ENCODE data around the gene FPGS. TPM values are rescaled to one million over a fixed set of nuclear protein-coding genes. Genes with fewer than 3 reads are reported as not detected.
A peak's percentile ranks its signal among the peaks of the same experiment; 100 is the strongest.

Gene FPGS
- total and polyA plus RNA-seq, 5 experiments from 2014 or later = 51.7 to 158 (median 54.8) TPM

DNA sequence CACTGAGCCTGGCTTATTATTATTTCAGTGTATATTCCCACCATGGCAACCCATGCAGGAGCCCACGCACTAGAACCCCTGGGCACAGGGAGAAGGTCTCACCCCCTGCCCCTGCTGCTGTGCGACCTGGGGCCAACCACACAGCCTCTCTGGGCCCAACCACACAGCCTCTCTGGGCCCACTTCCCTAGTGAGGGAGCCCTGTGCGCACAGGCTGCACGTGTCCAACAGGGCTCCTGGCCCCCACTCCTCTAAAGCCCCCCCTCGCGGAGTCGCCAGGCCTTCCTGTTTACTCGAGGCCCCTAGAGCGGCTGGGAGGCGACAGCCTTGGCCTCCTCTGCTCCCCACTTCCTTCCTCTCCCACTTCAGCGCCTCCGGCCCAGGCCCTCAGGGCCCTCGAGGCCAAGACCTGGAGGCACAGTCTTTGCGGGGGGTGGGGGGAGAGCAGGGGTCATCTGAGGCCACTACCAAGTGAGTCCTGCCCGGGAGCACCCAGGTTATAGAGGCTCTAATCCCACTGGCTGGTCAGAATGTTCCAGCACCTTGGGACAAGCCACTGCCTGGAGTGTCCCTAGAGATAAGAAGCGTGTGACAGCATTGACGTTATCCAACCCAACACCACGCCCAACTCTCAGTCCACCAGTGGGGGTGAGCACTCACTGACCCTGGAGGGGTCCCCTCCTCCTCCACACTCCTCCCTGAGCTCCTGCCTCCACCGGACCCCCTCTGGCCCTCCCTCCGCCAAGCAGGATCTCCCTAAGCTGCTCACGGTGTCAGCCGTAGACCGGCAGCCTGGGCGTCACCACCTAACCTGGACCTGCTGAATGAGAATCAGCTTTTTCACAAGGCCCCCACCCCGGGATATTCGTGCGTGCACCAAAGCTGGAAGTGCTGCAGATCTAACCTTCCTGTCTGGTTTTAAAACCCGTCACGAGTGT, 59.7 kb downstream of the FPGS start:
- H3K9me3 Mint-ChIP-seq = no peaks in the 10 kb centered on the region
- H3K27me3 Mint-ChIP-seq = no peaks in the 10 kb centered on the region
- H3K36me3 Mint-ChIP-seq = no peaks in the 10 kb centered on the region
- POLR2A ChIA-PET = interaction anchor here (0.6 to 3.2 kb wide), 18 partner anchors 9 to 862 kb away, joined by 3 to 22 read pairs (median 4); partner anchors contain the start of genes CDK9, ENG, SLC25A25 and ST6GALNAC4
- H3K27ac Mint-ChIP-seq = peak overlapping the region; percentile 94 to 97 (median 96)
- ATAC-seq (peak; percentile 58 to 62), DNase-seq (peak in 8 of 10 donors; percentile 37 to 80 (median 52))
- H3K4me1 Mint-ChIP-seq = peaks cover 27 to 64% (median 50%) of the 10 kb centered on the region in 4 donors
- H3K4me3 Mint-ChIP-seq = peak overlapping the region; percentile 48 to 80 (median 69)

DNA sequence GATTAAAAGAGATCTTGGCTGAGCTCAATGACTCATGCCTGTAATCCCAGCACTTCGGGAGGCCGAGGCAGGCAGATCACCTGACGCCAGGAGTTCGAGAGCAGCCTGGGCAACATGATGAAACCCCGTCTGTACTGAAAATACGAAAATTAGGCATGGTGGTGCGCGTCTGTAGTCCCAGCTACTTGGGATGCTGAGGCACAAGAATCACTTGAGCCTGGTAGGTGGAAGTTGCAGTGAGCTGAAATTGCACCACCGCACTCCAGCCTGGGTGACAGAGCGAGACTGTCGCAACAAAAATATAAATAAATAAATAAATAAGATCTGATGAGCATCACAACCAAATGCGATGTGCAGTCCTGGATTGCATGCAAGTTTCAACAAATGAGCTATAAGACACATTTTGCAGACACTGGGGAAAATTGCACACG, 60.5 kb downstream of the FPGS start:
- Mint-ChIP-seq H3K4me1 (peaks cover 26 to 60% (median 47%) of the 10 kb centered on the region in 4 donors), H3K9me3 (no peaks in the 10 kb centered on the region), H3K27ac (peak overlapping the region; percentile 94 to 97 (median 96)), H3K4me3 (peak overlapping the region in 8 of 10 donors; percentile 59 to 80 (median 69)), H3K36me3 (no peaks in the 10 kb centered on the region), H3K27me3 (no peaks in the 10 kb centered on the region)
- ATAC-seq = no peak
- POLR2A ChIA-PET = interaction anchor here (0.6 to 3.2 kb wide), 15 partner anchors 9 to 242 kb away, joined by 3 to 22 read pairs (median 4); partner anchors contain the start of genes CDK9, ENG, SH2D3C and SLC25A25
- no peak for DNase-seq

Small RNA genes lying within 50 kb of the gene (microRNA-seq; reads per million reads assigned to microRNA genes)
- not detected for gene MIR2861 (ENCODE audit: borderline microRNAs expressed)
- gene MIR3960 (ENCODE audit: borderline microRNAs expressed) = not detected

Other genes with a start within 250 kb of the FPGS start
- gene STXBP1, start 190.6 kb upstream of the FPGS start, total RNA-seq = 10 to 100 TPM; 34.6 to 39.7 TPM
- gene STXBP1, start 190.6 kb upstream of the FPGS start, polyA plus RNA-seq = 10 to 100 TPM in 1 of 3 donors, 1 to 10 TPM in 2; 3.4 to 10.3 (median 7.5) TPM
- gene CFAP157, start 95.9 kb upstream of the FPGS start, total RNA-seq = under 1 TPM; 0.58 to 0.99 TPM
- under 1 TPM; 0.18 to 0.32 (median 0.23) TPM for gene CFAP157, start 95.9 kb upstream of the FPGS start, polyA plus RNA-seq
- 1 to 10 TPM; 8.8 to 8.9 TPM for gene PTRH1, start 87.2 kb upstream of the FPGS start, total RNA-seq
- 10 to 100 TPM; 26.2 to 37.7 (median 30.9) TPM for gene PTRH1, start 87.2 kb upstream of the FPGS start, polyA plus RNA-seq
- 1 to 10 TPM; 7.2 to 8.2 TPM for gene TTC16, start 86.8 kb upstream of the FPGS start, total RNA-seq
- 1 to 10 TPM; 1.8 to 4.4 (median 3.0) TPM for gene TTC16, start 86.8 kb upstream of the FPGS start, polyA plus RNA-seq
- gene TOR2A, start 67.6 kb upstream of the FPGS start, total RNA-seq = 10 to 100 TPM in 1 of 2 experiments, 1 to 10 TPM in 1; 9.8 to 13.9 TPM
- 10 to 100 TPM; 18.1 to 24.7 (median 23.5) TPM for gene TOR2A, start 67.6 kb upstream of the FPGS start, polyA plus RNA-seq
- gene SH2D3C, start 24.2 kb upstream of the FPGS start, total RNA-seq = 10 to 100 TPM; 42.8 to 45.1 TPM
- 10 to 100 TPM; 13.8 to 50.8 (median 23.5) TPM for gene SH2D3C, start 24.2 kb upstream of the FPGS start, polyA plus RNA-seq
- 100 to 1,000 TPM; 142 to 147 TPM for gene CDK9, start 16.8 kb upstream of the FPGS start, total RNA-seq
- gene CDK9, start 16.8 kb upstream of the FPGS start, polyA plus RNA-seq = 10 to 100 TPM; 28.3 to 62.9 (median 38.9) TPM
- gene ENG, start 51.8 kb downstream of the FPGS start, total RNA-seq = 10 to 100 TPM in 1 of 2 experiments, 1 to 10 TPM in 1; 9.4 to 10.2 TPM
- gene ENG, start 51.8 kb downstream of the FPGS start, polyA plus RNA-seq = 1 to 10 TPM; 2.1 to 5.4 (median 4.4) TPM
- 10 to 100 TPM; 52.2 to 57.1 TPM for gene AK1, start 74.8 kb downstream of the FPGS start, total RNA-seq
- under 1 TPM in 2 of 3 donors, not detected in 1; 0.07 to 0.22 TPM for gene AK1, start 74.8 kb downstream of the FPGS start, polyA plus RNA-seq
- 100 to 1,000 TPM; 102 to 110 TPM for gene ST6GALNAC6, start 96.7 kb downstream of the FPGS start, total RNA-seq
- 10 to 100 TPM; 29.8 to 42.8 (median 30.3) TPM for gene ST6GALNAC6, start 96.7 kb downstream of the FPGS start, polyA plus RNA-seq
- 10 to 100 TPM; 47.0 to 47.5 TPM for gene ST6GALNAC4, start 114.2 kb downstream of the FPGS start, total RNA-seq
- 10 to 100 TPM; 19.8 to 34.4 (median 22.1) TPM for gene ST6GALNAC4, start 114.2 kb downstream of the FPGS start, polyA plus RNA-seq
- gene PIP5KL1, start 127.9 kb downstream of the FPGS start, total RNA-seq = 1 to 10 TPM; 1.8 to 2.0 TPM
- gene PIP5KL1, start 127.9 kb downstream of the FPGS start, polyA plus RNA-seq = under 1 TPM in 2 of 3 donors, not detected in 1; 0.28 to 0.46 TPM
- 10 to 100 TPM; 71.1 to 74.6 TPM for gene DPM2, start 135.0 kb downstream of the FPGS start, total RNA-seq
- 10 to 100 TPM; 28.5 to 34.7 (median 34.2) TPM for gene DPM2, start 135.0 kb downstream of the FPGS start, polyA plus RNA-seq
- 100 to 1,000 TPM; 564 to 631 TPM for gene EEIG1, start 178.1 kb downstream of the FPGS start, total RNA-seq
- 100 to 1,000 TPM; 134 to 318 (median 149) TPM for gene EEIG1, start 178.1 kb downstream of the FPGS start, polyA plus RNA-seq

Measured in naive thymus-derived CD8-positive, alpha-beta T cell (primary cell).